ENCODE data around the gene TRHDE.

- TF ChIP-seq, protein P1, sequence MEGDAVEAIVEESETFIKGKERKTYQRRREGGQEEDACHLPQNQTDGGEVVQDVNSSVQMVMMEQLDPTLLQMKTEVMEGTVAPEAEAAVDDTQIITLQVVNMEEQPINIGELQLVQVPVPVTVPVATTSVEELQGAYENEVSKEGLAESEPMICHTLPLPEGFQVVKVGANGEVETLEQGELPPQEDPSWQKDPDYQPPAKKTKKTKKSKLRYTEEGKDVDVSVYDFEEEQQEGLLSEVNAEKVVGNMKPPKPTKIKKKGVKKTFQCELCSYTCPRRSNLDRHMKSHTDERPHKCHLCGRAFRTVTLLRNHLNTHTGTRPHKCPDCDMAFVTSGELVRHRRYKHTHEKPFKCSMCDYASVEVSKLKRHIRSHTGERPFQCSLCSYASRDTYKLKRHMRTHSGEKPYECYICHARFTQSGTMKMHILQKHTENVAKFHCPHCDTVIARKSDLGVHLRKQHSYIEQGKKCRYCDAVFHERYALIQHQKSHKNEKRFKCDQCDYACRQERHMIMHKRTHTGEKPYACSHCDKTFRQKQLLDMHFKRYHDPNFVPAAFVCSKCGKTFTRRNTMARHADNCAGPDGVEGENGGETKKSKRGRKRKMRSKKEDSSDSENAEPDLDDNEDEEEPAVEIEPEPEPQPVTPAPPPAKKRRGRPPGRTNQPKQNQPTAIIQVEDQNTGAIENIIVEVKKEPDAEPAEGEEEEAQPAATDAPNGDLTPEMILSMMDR (IDR thresholded peaks at IDR 0.05): no peak
- TF ChIP-seq POLR2A (IDR thresholded peaks at IDR 0.05): no peak
Observed at GRCh38 chr12:72273499-72273837, 1.3 kb downstream of the TRHDE start.

Measured in testis (tissue), 2 donors.